Renal cortex interstitium (tissue), 11 donors: ENCODE results near the gene LRIT3. TPM values are rescaled to one million over a fixed set of nuclear protein-coding genes. Genes with fewer than 3 reads are reported as not detected.
A peak's percentile ranks its signal among the peaks of the same experiment; 100 is the strongest.

Experiments
- DNase-seq, 11 donors: peaks; one replicate each; pipeline ENCODE4 v3.0.0-alpha.2; 2013; ENCODE audit warnings: low read depth in 9 of 11, low spot score in 4 of 11; ENCODE audit errors: extremely low read depth in 1 of 11
- polyA plus RNA-seq, 3 donors: library from polyadenylated mRNA; unstranded; fragments of 120-200 nt; gene quantifications; one replicate each; pipeline ENCODE4 v1.2.1, GENCODE V29; 2013; ENCODE audit not compliant: insufficient read length in 3 of 3

LRIT3 gene
- polyA plus RNA-seq, 3 donors = 0.42 to 0.84 (median 0.71) TPM

GRCh38 chr4:109879636-109880314, 31.9 kb downstream of the LRIT3 start:
- DNase-seq = no peak

GRCh38 chr4:109886303-109886702, 38.4 kb downstream of the LRIT3 start:
- DNase-seq = no peak

- DNase-seq = no peak
These were observed 39.2 kb downstream of the LRIT3 start for GRCh38 chr4:109887071-109887470.

- DNase-seq = no peak
These were observed 42.2 kb downstream of the LRIT3 start for GRCh38 chr4:109890076-109890475.

GRCh38 chr4:109902559-109903251, 54.8 kb downstream of the LRIT3 start:
- DNase-seq = no peak

GRCh38 chr4:109908731-109909130, 60.8 kb downstream of the LRIT3 start:
- DNase-seq = no peak

GRCh38 chr4:109910256-109910655, 62.3 kb downstream of the LRIT3 start:
- peak in 1 of 11 donors; percentile 24 for DNase-seq

- DNase-seq = peak in 1 of 11 donors; percentile 18
These were observed 65.0 kb downstream of the LRIT3 start, which contains the start of gene EGF for GRCh38 chr4:109912706-109913595. TSS of gene EGF (plus strand) at chr4:109912883. CDS start at chr4:109913336, 453 bp downstream.

- DNase-seq = no peak
These were observed 65.8 kb downstream of the LRIT3 start for GRCh38 chr4:109913596-109914241.

DNA sequence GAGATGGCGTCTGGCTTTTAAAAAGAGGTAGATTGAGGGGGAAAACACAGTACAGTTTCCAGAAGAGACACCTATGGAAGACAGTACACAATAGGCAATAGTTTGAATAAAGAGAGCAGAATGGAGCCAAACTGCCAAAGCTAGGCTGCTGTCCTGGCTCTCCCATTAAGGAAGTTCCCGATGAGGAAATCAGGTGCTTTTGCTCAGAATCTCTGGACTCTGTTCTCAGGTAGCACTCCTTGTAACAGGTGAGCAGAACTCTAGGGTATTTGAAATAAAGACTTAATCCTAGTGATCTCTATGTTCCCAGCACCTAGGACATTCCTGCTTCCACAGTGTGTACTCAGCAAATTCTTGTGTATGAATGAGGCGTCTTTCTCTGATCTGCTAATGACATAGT, 66.4 kb downstream of the LRIT3 start:
- no peak for DNase-seq

- no peak for DNase-seq
These were observed 67.6 kb downstream of the LRIT3 start for GRCh38 chr4:109915385-109916026.

- no peak for DNase-seq
These were observed 68.1 kb downstream of the LRIT3 start for GRCh38 chr4:109916027-109916409.

GRCh38 chr4:109921384-109921808, 73.5 kb downstream of the LRIT3 start:
- DNase-seq = no peak

Other genes starting within 250 kb of the LRIT3 start
- 10 to 100 TPM; 37.2 to 45.4 (median 37.4) TPM for gene CASP6, start 144.7 kb upstream of the LRIT3 start, polyA plus RNA-seq
- gene PLA2G12A, start 118.0 kb upstream of the LRIT3 start, polyA plus RNA-seq = 10 to 100 TPM; 26.9 to 35.4 (median 28.5) TPM
- gene CFI, start 46.1 kb upstream of the LRIT3 start, polyA plus RNA-seq = 10 to 100 TPM; 76.1 to 85.5 (median 83.3) TPM
- 10 to 100 TPM; 34.7 to 49.8 (median 42.8) TPM for gene GAR1, start 32.3 kb upstream of the LRIT3 start, polyA plus RNA-seq
- gene RRH, start 20.1 kb upstream of the LRIT3 start, polyA plus RNA-seq = under 1 TPM; 0.34 to 0.74 (median 0.43) TPM
- 1 to 10 TPM; 2.0 to 8.4 (median 3.1) TPM for gene EGF, start 64.8 kb downstream of the LRIT3 start, polyA plus RNA-seq